Measurements from ENCODE around the gene TBC1D20.
"Not testable (repeated sequence)": the region's sequence is repeated elsewhere in the genome, so short reads cannot be mapped to it uniquely, and the experiment has no call there.

The TBC1D20 gene, protein sequence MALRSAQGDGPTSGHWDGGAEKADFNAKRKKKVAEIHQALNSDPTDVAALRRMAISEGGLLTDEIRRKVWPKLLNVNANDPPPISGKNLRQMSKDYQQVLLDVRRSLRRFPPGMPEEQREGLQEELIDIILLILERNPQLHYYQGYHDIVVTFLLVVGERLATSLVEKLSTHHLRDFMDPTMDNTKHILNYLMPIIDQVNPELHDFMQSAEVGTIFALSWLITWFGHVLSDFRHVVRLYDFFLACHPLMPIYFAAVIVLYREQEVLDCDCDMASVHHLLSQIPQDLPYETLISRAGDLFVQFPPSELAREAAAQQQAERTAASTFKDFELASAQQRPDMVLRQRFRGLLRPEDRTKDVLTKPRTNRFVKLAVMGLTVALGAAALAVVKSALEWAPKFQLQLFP

DNA sequence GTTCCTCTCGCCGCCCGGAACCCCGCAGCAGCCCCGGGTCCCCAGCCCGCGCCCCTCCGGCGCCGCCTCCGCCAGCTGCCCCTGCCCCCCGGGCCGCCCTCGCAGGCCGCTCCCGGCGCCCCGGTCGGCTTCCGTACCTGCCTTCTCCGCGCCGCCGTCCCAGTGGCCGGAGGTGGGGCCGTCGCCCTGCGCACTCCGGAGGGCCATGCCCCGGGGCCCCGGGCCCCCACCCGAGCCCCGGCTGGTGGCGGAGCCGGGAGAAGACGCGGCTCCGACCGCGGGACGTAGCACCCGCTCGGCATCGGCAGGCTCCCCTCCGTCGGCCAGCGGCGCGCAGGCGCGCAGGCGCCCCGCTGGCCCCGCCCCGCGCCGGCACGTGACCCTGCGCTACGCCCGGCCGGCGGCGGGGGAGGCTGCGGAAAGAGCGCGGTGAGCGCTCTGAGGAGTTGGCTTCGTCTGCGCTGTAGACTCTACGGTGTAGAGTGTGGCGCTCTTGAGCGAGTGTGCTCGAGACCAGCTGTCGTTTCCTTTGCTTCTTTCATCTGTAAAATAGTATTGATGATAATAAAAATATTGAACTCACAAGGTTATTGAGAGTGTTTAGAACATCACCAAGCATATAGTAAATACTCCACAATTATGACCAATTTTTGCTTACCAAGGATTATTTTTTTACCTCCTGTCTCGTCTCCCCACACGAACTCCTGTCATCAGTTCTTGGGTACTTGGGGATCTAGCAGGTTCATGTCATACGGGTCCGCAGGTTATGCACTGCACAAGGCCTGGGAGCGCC, at the start of gene TBC1D20:
Gene TBC1D20, minus strand, starts transcription at position 335 of the 793 bp plus-strand sequence. Its CDS starts 128 bp downstream, at position 207.
- DNase-seq = peak; percentile 94

DNA sequence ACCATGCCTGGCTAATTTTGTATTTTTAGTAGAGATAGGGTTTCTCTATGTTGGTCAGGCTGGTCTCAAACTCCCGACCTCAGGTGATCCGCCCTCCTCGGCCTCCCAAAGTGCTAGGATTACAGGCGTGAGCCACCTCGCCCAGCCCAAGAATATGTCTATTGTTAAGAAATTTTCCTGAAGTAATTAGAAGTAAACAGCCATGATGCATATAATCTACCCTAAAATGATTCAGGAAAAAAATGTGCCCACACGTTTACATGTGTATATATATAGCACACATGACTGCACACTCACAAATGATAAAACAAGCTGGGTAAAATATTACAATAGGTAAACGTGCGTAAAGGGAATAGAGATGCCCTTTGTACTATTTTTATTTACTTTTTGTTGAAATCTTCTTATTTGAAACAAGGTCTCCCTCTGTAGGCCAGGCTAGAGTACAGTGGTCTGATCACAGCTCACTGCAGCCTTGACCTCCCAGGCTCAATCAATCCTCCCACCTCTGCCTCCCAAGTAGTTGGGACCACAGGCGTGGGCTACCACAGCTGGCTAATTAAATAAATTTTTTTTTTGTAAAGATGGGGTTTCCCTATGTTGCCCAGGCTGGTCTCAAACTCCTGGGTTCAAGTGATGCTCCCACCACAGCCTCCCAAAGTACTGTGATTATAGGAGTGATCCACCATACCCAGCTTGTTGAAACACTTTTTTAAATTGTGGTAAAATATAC, 48.2 kb upstream of the TBC1D20 start:
- DNase-seq = not testable (repeated sequence)

DNA sequence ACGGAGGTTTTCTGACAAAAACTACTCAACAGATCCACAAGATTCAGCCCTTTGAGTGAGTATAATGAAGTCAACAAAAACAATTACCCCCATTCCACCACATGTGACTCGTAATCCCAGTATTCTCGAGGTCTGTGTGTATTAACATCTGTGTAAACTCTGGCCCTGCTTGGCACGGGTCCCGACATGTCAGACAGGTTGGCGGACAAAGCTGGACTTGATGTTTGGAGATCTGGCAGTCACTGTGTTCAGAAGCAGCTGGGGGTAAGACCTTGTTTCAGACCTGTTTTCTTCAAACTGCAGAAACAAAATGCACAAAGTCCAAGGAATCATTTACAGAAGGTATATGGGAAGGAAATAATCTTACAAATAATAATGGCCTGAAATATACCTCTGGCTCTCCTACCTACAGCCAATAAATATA, 46.0 kb upstream of the TBC1D20 start:
- DNase-seq = not testable (repeated sequence)

DNA sequence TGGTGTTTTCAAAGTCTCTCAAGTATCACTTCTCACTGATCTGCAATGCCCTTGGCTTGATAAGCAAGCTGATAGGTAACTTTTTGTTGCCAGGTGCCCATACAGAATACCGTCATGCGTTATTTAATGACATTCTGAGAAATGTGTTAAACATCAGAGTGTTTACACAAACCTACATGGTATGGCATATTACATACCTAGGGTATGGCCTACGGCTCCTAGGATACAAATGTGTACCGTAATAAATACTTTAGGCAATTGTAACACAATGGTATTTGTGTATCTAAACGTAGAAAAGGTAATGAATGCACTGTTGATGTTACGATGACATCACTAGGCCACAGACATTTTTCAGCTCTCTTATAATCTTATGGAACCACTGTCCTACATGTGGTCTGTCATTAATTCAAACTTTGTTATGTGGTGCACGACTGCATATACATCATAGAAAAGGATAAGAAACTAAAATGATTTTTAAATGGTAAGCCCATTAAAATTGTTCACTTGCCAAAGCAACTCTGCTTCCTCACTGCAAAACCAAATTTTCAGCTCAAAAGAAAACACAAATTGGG, 45.5 kb upstream of the TBC1D20 start:
- no peak for DNase-seq

DNA sequence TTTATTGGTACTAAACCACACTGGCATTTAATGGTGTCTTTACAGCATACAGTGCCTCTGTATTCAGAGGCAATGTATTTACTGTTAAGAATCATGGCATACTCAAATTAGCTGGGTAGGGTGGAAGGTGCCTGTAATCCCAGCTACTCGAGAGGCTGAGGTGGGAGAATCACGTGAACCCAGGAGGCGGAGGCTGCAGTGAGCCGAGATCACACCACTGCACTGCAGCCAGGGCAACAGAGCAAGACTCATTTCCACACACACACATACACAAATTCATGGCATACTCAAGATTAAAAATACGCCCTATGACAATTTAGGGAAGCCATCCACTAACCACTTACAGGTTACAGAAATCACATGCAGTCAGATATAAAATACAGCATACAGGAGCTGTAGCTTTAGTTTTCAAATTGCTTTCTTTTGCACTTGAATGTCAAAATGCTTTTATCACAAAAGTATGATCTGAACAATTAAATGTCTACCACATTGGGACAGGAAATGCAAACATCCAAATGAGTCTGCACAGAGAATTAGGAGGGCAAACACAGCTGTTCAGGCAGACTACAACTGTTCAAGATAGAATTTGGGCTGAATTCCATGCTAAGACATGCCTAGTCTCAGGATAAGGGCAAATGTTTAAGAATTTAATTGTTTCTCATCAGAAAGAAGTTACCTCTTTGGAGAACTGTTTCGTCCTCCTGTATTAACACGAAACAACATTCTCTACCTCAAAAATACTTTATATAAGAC, 44.8 kb upstream of the TBC1D20 start:
- no peak for DNase-seq

DNA sequence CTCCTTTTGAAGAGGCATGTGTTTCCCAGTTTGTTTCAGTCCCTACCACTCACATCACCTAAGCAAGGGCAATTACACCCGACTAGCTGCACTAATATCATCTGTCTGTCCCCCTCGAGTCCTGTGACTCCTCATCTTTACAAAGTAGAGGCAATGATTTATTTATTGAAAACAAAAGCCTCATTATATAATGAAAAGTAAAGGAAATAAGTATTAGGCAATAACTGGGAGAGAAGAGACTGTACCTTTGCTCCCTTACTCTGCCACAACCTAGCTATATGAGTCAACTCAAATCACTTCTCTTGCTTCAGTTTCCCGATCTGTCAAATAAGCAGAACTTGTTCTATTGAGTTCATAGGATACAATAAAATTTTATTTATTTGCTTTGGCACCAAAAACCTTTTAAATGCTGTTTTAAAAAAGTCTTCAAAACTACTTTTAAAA, 42.3 kb upstream of the TBC1D20 start:
- no peak for DNase-seq

DNA sequence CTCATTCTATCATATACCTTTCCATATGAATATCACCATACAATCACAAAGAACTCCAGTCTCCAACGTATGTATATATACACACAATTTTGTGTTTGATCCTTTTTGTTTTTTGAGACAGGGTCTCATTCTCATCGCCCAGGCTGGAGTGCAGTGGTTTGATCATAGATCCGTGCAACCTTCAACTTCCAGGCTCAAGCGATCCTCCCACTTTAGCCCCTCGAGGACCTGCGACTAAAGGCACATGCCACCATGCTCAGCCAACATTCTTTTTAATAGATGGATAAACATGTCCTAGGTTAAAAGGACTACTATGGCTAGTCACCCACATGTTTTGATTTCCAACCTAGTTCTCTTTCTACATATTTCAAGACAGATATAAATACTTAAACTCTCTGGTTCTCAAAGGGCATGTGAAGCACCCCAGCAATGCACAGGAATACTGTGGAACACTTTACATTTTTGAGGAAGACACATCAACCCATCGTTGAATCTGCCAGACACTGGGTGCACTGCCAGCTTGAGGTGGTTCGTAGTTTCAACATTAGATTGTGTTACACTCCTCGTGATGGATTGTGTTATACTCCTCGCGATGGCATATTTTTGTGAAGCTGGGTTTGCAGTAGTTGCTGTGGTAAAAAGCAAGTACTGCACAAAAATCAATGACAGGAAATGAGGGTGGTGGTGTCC, 40.9 kb upstream of the TBC1D20 start:
- no peak for DNase-seq

DNA sequence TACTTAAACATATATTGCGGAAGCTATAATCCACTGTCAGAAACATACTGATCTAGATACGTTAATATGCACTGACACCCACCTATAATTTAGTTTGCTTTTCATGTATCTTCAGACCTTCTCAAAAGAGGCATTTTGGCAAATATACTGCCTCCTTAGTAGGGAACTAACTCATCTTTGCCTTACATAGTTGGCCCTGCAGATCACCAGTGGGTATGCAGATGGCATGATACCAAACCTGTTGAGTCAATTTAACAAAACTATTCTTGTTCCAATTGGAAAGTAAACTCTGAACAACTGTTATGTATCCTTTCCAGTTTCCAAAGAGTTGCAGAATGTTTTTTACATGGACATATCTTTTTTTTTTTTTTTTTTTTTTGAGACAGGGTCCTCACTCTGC, 35.6 kb upstream of the TBC1D20 start:
- DNase-seq = no peak

DNA sequence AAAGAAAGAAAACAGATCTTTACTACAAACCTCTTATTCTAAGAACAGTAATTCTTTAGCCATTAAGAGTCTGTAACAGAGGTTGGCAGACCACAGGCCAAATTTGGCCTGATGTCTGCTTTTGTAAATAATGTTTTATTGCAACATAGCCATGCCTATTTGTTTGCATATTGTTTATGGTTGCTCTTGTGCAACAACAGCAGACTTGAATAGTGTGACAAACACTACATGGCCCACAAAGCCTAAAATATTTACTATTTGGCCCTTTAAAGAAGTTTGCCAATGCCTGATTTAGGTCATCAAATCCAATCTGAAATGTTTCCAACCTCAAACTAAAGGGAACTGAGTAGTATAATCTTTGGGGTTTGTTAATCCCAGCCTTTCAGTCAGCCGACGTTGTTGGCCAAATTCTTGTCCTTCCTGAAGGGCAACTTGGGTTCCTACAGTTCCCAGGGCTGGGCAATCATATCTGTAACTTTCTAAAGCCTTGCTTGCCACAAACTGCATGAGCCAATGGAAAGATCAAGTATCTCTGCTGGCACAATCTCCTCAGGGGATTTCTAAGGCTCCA, 33.9 kb upstream of the TBC1D20 start:
- DNase-seq = no peak

DNA sequence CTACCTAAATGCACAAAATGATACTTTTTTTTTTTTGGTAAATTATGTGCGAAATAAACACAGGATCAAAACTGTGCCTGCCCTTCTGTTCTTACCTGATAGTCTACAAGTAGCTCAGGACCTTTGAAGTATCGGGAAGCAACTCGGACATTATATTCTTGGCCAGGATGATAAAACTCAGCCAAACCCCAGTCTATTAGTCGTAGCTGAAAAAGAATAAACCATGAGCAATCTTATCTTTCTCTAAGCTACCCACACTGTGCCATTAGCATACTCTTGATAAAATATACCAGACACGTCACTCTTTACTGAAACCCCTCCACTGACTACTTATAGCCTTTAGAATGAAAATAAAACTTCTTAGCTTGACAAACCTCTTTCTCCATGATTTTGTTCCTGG, 29.8 kb upstream of the TBC1D20 start:
- no peak for DNase-seq

DNA sequence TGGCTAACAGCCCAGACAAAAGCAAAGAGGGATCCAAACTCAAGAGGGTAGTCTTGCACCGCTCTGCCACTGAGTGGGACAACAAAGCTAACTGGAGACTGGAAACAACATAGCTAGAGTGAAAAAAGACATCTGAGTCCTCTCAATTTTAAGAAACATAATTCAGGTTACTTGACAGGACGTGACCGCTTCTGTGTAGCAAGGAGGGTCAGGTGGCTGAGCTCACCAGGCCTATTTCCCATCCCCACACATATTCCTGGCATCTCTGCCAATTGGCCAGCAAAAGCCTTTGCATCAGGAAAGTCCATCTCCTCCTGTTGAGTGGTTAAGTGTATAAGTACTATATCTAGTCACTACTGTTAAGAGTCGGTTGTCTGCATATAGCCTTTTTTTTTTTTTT, 25.3 kb upstream of the TBC1D20 start:
- no peak for DNase-seq

DNA sequence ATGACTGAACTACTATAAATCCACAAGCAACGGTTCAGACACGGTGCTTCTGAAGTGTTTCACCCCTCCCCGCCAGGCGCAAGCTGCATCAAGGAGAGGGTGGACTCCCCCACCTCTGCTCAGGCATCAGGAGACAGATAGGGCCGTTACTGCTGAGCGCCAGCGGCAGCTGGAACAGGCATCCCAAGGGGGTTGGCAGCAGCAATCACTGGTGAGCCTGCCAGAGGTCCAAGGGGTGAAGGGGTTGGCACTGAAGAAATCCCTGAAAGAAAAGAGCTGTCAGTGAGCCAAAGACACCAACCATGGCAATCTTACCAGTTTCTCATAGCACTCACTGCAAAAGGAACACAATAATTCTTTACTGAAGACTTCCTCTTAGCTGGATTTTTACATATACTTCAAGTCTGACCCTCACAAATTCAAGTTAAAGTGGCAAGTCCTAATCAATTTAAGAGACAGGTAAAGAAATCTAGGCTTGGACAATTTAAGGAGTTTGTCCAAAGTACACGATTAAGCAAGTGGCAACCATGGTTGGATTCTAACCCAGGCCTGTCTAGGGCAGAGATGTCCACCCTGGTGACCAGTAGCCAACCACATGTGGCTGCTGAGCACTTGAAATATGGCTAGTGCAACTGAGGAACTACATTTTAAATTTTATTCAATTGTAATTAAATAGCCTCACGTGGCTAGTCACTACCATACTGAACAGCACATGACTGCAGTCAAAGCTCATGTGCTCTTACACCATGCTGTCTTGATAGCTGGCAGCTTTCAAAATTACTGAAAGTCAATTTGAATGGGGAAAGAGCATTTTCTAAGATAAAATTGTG, 21.7 kb upstream of the TBC1D20 start:
- no peak for DNase-seq

DNA sequence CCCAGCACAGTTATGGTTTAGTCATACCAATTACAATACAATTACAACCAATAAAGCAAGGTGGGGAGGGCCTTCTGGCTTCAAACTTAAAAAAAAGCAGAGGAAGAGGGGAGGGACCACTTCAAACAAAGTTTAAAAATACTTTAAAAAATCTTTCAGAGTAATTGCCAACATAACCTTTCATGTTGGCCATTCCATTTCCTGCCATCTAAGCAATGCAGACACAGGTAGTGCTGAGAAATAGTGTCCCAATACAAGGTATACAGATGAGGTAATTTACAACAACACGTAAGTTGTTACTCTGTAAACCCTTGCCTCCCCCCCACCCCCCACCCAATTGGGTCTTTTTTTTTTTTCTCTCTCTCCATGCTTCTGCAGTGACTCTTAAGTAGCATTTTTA, 18.8 kb upstream of the TBC1D20 start:
- DNase-seq = no peak

DNA sequence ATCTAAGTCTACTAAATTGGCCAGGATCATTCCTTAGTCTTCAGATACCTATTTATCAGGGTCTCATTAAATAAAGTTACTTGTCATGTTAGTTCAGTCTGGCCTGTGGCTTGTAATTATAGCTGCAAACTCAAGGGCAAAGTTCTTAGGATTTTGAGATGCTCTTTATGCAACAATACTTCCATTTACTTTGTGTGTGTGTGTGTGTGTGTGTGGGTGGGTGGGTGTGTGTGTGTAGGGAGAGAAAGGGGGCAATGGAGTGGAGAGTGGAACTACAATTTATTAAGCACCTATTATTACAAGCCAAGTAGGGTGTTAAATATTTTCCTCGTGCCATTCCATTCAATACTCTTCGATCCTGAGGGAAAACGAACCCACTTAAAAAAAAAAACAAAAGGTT, 17.7 kb upstream of the TBC1D20 start:
- no peak for DNase-seq

DNA sequence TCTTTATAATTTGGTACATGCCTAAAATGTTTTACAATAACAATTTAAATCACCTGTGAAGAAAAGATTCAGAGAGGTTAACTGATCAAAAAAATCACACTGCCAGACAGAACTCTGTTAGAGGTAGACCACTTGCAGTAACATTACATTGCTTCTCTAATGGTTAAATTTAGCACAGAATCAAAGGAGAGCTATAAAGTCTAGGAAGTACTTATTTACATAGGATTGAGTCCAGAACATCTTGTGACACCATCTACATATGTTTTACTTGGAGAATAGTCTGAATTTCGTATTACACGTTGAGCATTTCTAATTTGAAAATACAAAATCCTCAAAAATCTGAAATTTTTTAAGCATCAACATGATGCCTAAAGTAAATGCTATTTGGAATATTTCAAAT, 17.2 kb upstream of the TBC1D20 start:
- no peak for DNase-seq

DNA sequence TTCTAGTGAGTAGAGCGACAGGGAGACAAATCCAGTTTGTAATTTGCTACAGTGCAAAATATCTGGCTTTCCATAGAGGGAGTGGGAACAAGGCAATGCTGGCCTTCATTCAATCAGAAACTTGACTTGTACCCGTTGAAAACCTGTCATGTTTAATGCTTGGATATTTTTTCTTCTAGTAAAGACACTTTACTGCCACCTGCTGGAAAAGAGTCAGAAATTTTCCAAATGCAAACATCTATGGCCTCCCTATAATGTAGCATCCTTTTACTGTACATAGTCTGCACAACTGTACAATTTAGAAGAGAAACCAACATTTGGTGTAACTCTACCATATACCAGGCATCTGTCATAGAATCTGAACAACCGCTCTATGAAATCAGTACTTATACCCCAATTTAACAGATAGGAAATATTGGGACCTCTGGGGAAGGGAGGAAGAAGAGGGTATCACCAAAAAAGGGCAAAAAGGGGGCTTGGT, 16.7 kb upstream of the TBC1D20 start:
- DNase-seq = no peak

DNA sequence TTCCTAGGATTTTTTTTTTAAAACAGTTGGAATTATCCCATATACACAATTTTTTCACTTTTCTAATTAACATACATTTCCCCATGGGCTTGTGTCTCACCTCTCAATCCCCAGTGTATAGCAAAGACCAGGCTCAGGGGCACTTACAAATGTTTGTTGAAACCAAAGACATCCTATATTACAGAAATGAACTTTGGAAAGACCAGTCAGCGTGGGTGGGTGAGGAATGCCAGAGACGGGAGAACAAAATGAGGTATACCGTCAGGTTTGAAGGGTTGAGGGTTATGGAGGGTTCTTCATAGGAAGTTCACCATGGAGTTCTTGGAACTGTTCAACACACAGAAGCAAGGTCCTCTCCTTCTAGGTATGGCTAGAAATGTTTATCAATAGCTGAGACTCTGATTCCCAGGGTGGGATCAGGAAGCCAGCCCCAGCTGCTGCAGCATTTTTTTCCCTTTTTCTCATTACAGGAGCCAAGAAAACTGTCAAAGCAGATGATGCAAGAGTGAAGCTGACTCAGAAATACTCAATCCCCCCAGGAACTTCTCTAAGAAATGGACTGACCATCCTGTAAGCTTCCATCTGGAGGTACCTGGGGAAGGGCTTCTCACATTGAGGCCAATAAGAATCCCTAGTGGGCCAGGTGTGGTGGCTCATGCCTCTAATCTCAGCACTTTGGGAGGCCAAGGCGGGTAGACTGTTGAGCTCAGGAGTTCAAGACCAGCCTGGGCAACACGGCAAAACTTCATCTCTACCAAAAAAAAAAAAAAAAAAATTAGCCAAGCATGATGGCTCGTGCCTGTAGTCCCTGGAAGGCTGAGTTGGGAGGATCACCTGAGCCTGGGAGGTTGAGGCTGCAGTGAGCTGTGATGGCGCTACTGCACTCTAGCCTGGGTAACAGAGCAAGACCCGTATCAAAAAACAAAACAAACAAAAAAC, 15.9 kb upstream of the TBC1D20 start:
- DNase-seq = no peak

DNA sequence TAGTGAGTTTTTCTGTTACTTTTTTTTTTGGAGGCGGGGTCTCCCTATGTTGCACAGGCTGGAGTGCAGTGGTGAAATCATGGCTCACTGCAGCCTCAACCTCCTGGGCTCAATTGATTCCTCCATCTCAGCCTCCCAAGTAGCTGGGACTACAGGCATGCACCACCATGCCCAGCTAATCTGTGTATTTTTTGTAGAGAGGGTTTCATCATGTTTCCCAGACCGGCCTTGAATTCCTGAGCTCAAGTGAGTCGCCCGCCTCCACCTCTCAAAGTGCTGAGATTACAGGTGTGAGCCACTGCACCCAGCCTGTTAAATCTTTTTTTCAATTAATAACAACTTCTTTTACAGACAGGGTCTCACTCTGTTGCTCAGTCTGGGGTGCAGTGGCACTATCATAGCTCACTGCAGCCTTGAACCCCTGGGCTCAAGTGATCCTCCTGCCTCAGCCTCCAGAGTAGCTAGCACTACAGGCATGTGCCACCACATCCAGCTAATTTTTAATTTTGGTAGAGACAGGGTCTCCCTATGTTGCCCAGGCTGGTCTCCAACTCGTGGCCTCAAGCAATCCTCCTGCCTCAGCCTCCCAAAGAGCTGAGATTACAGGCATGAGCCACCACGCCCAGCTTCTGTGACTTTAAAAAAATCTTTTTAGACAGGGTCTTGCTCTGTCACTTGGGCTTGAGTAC, 14.4 kb upstream of the TBC1D20 start:
- DNase-seq = not testable (repeated sequence)

Data from activated effector memory CD4-positive, alpha-beta T cell treated with anti-CD3 and anti-CD28 coated beads, Interleukin-2, amount 50 U/mL, for 16 hours (primary cell).